GM10266 (cell line): ENCODE measurements around the gene PLA2G7.
A peak's percentile ranks its signal among the peaks of the same experiment; 100 is the strongest.

Experiments
- DNase-seq: peaks from one replicate; pipeline ENCODE4 v3.0.0; 2012; ENCODE audit errors: extremely low spot score
- TF ChIP-seq, protein P1 (sequence below): IDR thresholded peaks from 2 replicates; pipeline ENCODE4 v1.5.1; 2012; ENCODE audit warnings: mild to moderate bottlenecking, low read depth; ENCODE audit not compliant: control insufficient read depth, insufficient read depth; ENCODE audit errors: missing control alignments

Gene PLA2G7

DNA sequence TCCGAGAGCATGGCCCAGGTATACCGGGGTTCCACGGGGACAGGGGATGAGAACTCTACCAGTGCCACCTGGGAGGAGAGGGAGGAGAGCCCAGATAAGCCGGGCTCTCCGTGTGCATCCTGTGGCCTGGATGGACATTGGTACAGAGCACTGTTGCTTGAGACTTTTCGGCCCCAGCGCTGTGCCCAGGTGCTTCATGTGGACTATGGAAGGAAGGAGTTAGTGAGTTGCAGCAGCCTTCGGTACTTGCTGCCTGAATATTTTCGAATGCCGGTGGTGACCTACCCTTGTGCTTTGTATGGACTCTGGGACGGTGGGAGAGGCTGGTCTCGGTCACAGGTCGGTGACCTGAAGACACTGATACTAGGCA is 46.2 kb downstream of the PLA2G7 start:
- DNase-seq: no peak
- TF ChIP-seq, protein P1, sequence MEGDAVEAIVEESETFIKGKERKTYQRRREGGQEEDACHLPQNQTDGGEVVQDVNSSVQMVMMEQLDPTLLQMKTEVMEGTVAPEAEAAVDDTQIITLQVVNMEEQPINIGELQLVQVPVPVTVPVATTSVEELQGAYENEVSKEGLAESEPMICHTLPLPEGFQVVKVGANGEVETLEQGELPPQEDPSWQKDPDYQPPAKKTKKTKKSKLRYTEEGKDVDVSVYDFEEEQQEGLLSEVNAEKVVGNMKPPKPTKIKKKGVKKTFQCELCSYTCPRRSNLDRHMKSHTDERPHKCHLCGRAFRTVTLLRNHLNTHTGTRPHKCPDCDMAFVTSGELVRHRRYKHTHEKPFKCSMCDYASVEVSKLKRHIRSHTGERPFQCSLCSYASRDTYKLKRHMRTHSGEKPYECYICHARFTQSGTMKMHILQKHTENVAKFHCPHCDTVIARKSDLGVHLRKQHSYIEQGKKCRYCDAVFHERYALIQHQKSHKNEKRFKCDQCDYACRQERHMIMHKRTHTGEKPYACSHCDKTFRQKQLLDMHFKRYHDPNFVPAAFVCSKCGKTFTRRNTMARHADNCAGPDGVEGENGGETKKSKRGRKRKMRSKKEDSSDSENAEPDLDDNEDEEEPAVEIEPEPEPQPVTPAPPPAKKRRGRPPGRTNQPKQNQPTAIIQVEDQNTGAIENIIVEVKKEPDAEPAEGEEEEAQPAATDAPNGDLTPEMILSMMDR: no peak

DNA sequence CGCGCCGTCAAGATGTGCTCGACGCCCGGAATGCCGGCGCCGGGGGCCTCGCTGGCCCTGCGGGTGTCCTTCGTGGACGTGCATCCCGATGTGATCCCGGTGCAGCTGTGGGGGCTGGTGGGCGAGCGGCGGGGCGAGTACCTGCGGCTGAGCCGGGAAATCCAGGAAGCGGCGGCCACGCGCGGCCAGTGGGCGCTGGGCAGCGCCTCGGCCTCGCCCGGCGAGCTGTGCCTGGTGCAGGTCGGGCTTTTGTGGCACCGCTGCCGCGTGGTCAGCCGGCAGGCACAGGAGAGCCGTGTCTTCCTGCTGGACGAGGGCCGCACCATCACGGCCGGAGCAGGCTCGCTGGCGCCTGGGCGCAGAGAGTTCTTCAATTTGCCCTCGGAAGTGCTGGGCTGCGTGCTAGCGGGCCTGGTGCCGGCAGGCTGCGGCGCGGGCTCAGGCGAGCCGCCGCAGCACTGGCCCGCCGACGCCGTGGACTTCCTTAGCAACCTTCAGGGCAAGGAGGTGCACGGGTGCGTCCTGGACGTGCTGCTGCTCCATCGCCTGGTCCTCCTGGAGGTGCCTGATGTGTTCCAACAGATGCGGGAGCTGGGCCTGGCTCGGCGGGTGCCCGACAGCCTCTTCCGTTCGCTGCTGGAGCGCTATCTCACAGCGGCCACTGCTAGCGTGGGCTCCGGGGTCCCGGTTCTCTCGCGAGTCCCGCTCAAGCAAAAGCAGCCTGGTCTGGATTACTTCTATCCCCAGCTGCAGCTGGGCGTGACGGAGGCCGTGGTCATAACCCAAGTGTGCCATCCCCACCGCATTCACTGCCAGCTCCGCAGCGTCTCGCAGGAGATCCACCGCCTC is 46.8 kb downstream of the PLA2G7 start:
- TF ChIP-seq, protein P1: no peak
- no peak for DNase-seq

DNA sequence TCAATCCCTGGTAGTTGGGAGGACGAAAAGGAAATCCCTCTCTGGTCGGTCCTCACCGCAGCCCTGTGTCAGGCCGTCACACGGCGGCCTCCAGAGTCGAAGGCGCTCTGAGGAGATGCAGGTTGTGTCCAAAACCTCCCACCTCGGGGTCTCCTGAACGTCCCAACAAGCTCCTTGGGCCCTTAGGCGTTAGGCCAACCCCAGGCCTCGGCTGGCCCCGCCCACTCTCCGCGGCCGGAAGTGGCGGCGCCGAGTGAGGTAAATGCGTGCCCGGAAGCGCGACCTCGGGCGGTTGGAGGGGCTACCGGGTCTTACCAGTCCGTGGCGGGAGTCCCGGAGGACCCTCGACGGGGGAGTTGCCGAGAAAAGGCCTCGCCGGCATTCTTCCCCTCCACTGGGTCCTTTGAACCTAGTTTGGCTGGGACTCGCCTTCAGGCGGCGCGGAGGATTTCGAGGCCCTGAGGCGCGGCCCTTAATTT is 47.5 kb downstream of the PLA2G7 start, which contains the start of gene TDRD6:
Gene TDRD6, plus strand, starts transcription at position 267 of the 479 bp plus-strand sequence. CDS start 244 bp downstream, outside the sequence.
- DNase-seq: no peak
- TF ChIP-seq, protein P1: no peak

DNA sequence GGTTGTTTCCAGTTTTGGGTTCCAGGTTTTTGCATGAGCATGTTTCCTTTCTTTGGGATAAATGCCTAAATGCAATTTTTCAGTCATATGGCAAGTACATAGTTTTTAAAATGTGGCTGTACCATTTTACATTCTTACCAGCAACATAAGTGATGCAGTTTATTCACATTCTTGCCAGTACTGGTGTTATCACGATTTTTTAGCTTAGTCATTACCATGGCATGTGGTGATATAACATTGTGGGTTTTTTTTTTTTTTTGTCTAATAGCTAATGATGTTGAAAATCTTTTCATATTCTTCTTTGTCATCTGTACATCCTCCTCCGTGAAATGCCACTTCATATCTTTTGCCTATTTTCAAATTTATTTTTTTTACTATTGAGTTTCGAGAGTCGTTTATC is 50.4 kb downstream of the PLA2G7 start:
- DNase-seq: no peak
- TF ChIP-seq, protein P1: no peak

DNA sequence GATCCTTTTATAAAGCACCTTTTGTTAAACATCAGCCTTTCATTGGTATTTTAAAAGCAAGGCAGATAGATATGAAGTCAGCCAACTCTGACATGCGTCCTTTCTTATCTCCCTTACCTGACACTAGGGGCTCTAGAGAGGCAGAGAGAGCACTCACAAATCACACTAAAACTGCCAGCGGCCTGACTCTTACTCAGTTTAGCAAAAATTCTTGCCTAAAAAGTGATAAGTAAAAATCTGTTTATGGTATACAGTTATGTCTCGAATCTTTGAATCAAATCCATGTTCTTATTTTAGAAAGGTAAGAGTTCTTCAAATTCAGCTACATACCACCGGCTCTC is 57.9 kb downstream of the PLA2G7 start:
- TF ChIP-seq, protein P1: peak; percentile 23
- DNase-seq: no peak

DNA sequence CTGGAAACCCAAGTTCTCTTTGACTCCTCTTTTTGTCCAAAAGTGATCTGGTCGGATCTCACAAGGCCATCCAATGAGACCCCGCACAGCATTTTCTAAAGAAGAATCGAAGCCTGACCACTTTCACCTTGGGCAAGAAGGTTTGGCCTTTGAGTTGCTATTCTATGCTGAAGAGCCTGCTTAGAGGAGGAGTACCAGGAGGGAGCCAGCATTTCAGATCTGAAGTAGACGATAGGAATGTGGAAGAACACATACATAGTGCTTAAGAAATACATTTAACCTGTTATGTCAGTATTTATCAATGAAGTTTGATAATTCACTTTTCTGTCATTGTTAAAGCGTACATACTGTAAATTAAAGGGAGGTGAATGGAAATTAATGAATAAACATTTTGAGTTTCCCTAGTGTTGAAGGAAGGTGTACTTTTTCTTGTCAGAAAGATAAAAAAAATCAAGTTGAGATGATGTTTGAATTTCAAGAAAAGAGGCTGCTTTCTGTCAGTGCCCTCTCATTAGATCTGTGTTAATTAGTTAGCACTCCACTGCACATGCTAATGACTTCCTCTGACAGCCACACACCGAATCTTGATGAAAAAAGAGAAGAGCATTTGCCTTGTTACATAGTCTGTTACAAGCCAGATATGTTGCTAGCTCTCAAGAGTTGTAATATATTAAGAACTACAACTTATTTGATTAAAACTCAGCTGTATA is 58.4 kb downstream of the PLA2G7 start:
- no peak for DNase-seq
- TF ChIP-seq, protein P1: no peak

DNA sequence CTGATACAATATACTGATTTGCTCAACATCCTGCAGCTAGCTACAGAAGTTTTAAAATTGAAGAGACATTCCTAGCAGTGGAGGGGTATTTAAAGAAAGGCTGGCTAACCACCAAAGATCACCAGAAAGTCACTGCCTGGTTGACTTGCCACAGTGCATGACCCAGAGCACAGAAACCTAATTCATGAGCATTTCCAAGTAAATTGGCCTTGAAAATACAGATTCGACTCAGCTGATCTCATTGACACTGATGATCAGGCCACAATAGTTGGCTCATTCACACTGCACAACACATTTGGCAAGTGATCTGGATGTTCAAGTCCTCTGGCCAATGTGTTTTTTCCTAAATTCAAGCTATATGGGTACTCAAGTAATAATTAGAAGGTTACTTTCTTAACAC is 60.8 kb downstream of the PLA2G7 start:
- no peak for DNase-seq
- TF ChIP-seq, protein P1: no peak
